A549 (cell line): ENCODE results near the gene HCCS. TPM values are rescaled to one million over a fixed set of nuclear protein-coding genes. Genes with fewer than 3 reads are reported as not detected.

Source experiments
- ATAC-seq, 2 experiments: fragments of 200-7000 bp in 1 of 2; fragments of >200 bp in 1 of 2; cut with Nextera tagmentation in 1 of 2; cut with Tn5 transposase in 1 of 2; 3 replicates each; pipeline versions ENCODE4 v1.8.0 to v1.9.1; 2018 to 2020; ENCODE audit warnings: mild to moderate bottlenecking in 1 of 2, moderate library complexity in 1 of 2
- CTCF ChIA-PET: fragments of 300-600 bp; sonication (Branson Sonifier 250); formaldehyde crosslinking; extraction: SDS; loops from one replicate; lab custom pipeline; 2021; ENCODE audit warnings: antibody characterized with exemption, inconsistent platforms; lab: Yijun Ruan, JAX
- POLR2A ChIA-PET: fragments of 350-600 bp; formaldehyde crosslinking; extraction: SDS; loops from one replicate; lab custom pipeline; 2021; ENCODE audit warnings: antibody characterized with exemption, inconsistent platforms; lab: Yijun Ruan, JAX
- DNase-seq, 2 experiments: peaks; one replicate each; pipeline versions ENCODE4 v3.0.0 to v3.0.0-alpha.2; 2011 to 2016; ENCODE audit warnings: low read depth in 1 of 2, low spot score in 1 of 2
- FAIRE-seq: peaks from 2 replicates; lab custom pipeline; 2011; peaks lifted over from hg19 to GRCh38; lab: Jason Lieb, UNC
- H3K27ac ChIP-seq, 2 experiments: fragments of >200 bp; sonication (Bioruptor Twin); formaldehyde crosslinking; 3 replicates each; pipeline ENCODE4 v1.5.1; 2016 to 2017
- H3K4me1 ChIP-seq: fragments of >200 bp; sonication (Bioruptor Twin); formaldehyde crosslinking; 3 replicates; pipeline ENCODE4 v1.6.1; 2016
- H3K4me2 ChIP-seq: fragments of >200 bp; sonication (Bioruptor Twin); formaldehyde crosslinking; 3 replicates; pipeline ENCODE4 v1.6.1; 2016
- H3K4me3 ChIP-seq: fragments of >200 bp; sonication (Bioruptor Twin); formaldehyde crosslinking; 3 replicates; pipeline ENCODE4 v1.5.1; 2016
- H3K9me3 ChIP-seq: fragments of >200 bp; sonication (Bioruptor Twin); formaldehyde crosslinking; 3 replicates; pipeline ENCODE4 v1.6.1; 2016
- CEBPB ChIP-seq, 2 experiments: fragments of >200 bp in 1 of 2; sonication (Bioruptor Twin) in 1 of 2; formaldehyde crosslinking in 1 of 2; IDR thresholded peaks; 2 replicates each; pipeline ENCODE4 v1.6.1; 2012 to 2016
- CHD2 ChIP-seq: fragments of 150-350 bp; IDR thresholded peaks from 2 replicates; pipeline ENCODE4 v1.6.1; 2014; ENCODE audit warnings: low read length; ENCODE audit not compliant: partially characterized antibody
- EHF ChIP-seq: fragments of 250-450 bp; sonication (Bioruptor Pico); IDR thresholded peaks from 2 replicates; pipeline ENCODE4 v1.5.0; 2020; ENCODE audit warnings: mild to moderate bottlenecking
- EP300 ChIP-seq, 2 experiments: fragments of >200 bp; sonication (Bioruptor Twin); formaldehyde crosslinking; IDR thresholded peaks; 2 replicates in 1 of 2; 3 replicates in 1 of 2; pipeline ENCODE4 v1.6.1; 2016 to 2017
- ESRRA ChIP-seq: fragments of 150-350 bp; IDR thresholded peaks from 2 replicates; pipeline ENCODE4 v1.6.1; 2014; ENCODE audit warnings: mild to moderate bottlenecking, low read length, borderline replicate concordance
- FOSB ChIP-seq: fragments of 250-450 bp; sonication (Bioruptor Pico); IDR thresholded peaks from 2 replicates; pipeline ENCODE4 v1.5.0; 2020; ENCODE audit warnings: mild to moderate bottlenecking, moderate library complexity
- FOSL2 ChIP-seq, 2 experiments: fragments of 450-650 bp in 1 of 2; fragments of >200 bp in 1 of 2; sonication (Bioruptor Twin) in 1 of 2; formaldehyde crosslinking; IDR thresholded peaks; 2 replicates each; pipeline versions ENCODE4 v1.5.0 to v1.6.1; 2016 to 2020; ENCODE audit warnings: mild to moderate bottlenecking in 1 of 2, moderate library complexity in 1 of 2
- HEYL ChIP-seq: fragments of 250-450 bp; sonication (Bioruptor Pico); IDR thresholded peaks from 2 replicates; pipeline ENCODE4 v1.8.0; 2021; ENCODE audit warnings: mild to moderate bottlenecking, moderate library complexity
- HOXA7 ChIP-seq: fragments of 250-450 bp; sonication (Bioruptor Pico); IDR thresholded peaks from 2 replicates; pipeline ENCODE4 v1.5.0; 2020; ENCODE audit warnings: mild to moderate bottlenecking, moderate library complexity
- HOXB13 ChIP-seq: fragments of 250-450 bp; sonication (Bioruptor Pico); IDR thresholded peaks from 2 replicates; pipeline ENCODE4 v1.5.0; 2020; ENCODE audit warnings: low read depth, mild to moderate bottlenecking, moderate library complexity
- HOXB5 ChIP-seq: fragments of 250-450 bp; sonication (Bioruptor Pico); IDR thresholded peaks from 2 replicates; pipeline ENCODE4 v1.5.0; 2020; ENCODE audit warnings: mild to moderate bottlenecking, moderate library complexity
- KDM1A ChIP-seq: fragments of 200-600 bp; sonication (generic); IDR thresholded peaks from 2 replicates; pipeline ENCODE4 v1.6.1; 2016; ENCODE audit warnings: low read depth, mild to moderate bottlenecking
- KDM5A ChIP-seq: fragments of 200-600 bp; sonication (generic); IDR thresholded peaks from 2 replicates; pipeline ENCODE4 v1.6.1; 2016; ENCODE audit warnings: antibody characterized with exemption, mild to moderate bottlenecking
- MAZ ChIP-seq: fragments of 150-350 bp; IDR thresholded peaks from 2 replicates; pipeline ENCODE4 v1.6.1; 2014; ENCODE audit warnings: antibody characterized with exemption, low read depth, low read length, borderline replicate concordance
- MYC ChIP-seq: IDR thresholded peaks from 2 replicates; pipeline ENCODE4 v1.6.1; 2012; ENCODE audit warnings: mild to moderate bottlenecking, inconsistent platforms, low read length, improper control_type of control experiment, borderline replicate concordance
- NFE2L2 ChIP-seq: fragments of 150-350 bp; conservative IDR thresholded peaks from 2 replicates; pipeline ENCODE4 v1.6.1; 2014; ENCODE audit warnings: low read length
- NPAS2 ChIP-seq: fragments of 250-450 bp; sonication (Bioruptor Pico); IDR thresholded peaks from 2 replicates; pipeline ENCODE4 v1.8.0; 2022; ENCODE audit warnings: mild to moderate bottlenecking, moderate library complexity, borderline replicate concordance
- PHF8 ChIP-seq: fragments of 200-600 bp; sonication (generic); IDR thresholded peaks from 2 replicates; pipeline ENCODE4 v1.6.1; 2016; ENCODE audit warnings: low read depth, mild to moderate bottlenecking, antibody characterized with exemption, moderate library complexity, borderline replicate concordance
- POLR2A ChIP-seq: IDR thresholded peaks from 2 replicates; pipeline ENCODE4 v1.6.1; 2012; ENCODE audit warnings: mild to moderate bottlenecking, low read length
- RARB ChIP-seq: fragments of 250-450 bp; sonication (Bioruptor Pico); IDR thresholded peaks from 2 replicates; pipeline ENCODE4 v1.8.0; 2021; ENCODE audit warnings: mild to moderate bottlenecking, moderate library complexity
- RCOR1 ChIP-seq: fragments of 150-350 bp; IDR thresholded peaks from 2 replicates; pipeline ENCODE4 v1.6.1; 2014; ENCODE audit warnings: antibody characterized with exemption, low read length, low read depth
- SREBF2 ChIP-seq: fragments of 450-650 bp; IDR thresholded peaks from 2 replicates; pipeline ENCODE4 v1.6.1; 2014; ENCODE audit warnings: mild to moderate bottlenecking, moderate library complexity
- TFCP2L1 ChIP-seq: fragments of 250-450 bp; sonication (Bioruptor Pico); IDR thresholded peaks from 2 replicates; pipeline ENCODE4 v1.5.0; 2021; ENCODE audit warnings: mild to moderate bottlenecking
- ZFP36 ChIP-seq: fragments of 450-650 bp; IDR thresholded peaks from 2 replicates; pipeline ENCODE4 v1.6.1; 2014; ENCODE audit warnings: borderline replicate concordance; ENCODE audit not compliant: partially characterized antibody
- WGBS: methylation state at CpG from one replicate; pipeline ENCODE4 v1.1.6; 2017; ENCODE audit errors: missing lambda C conversion rate; 5-methylcytosine and 5-hydroxymethylcytosine counted together
- polyA plus RNA-seq, 4 experiments: library from polyadenylated mRNA; depleted of rRNA in 3 of 4; stranded (reverse); fragments of >200 nt; fragmentation: RNase III in 1 of 4; extraction: RNeasy Plus Mini Kit Qiagen cat#74134 plus additional on column Dnase treatment in 1 of 4; gene quantifications; 2 replicates in 3 of 4; 3 replicates in 1 of 4; pipeline ENCODE4 v1.2.3, GENCODE V29; 2011 to 2017
- TF ChIP-seq, protein P1 (sequence below): fragments of >200 bp; sonication (Bioruptor Twin); formaldehyde crosslinking; IDR thresholded peaks from 2 replicates; pipeline ENCODE4 v1.6.1; 2016
- TF ChIP-seq, protein P2 (sequence below): IDR thresholded peaks from 2 replicates; pipeline ENCODE4 v1.6.1; 2012; ENCODE audit warnings: low read depth, borderline replicate concordance
- TF ChIP-seq, protein P3 (sequence below): fragments of 250-450 bp; sonication (Bioruptor Pico); IDR thresholded peaks from 2 replicates; pipeline ENCODE4 v1.5.0; 2020; ENCODE audit warnings: low read depth, mild to moderate bottlenecking, moderate library complexity
- TF ChIP-seq, protein P4 (sequence below): fragments of 250-450 bp; sonication (Bioruptor Pico); IDR thresholded peaks from 2 replicates; pipeline ENCODE4 v1.5.0; 2021; ENCODE audit warnings: mild to moderate bottlenecking, moderate library complexity, borderline replicate concordance
- TF ChIP-seq, protein P5 (sequence below): IDR thresholded peaks from 2 replicates; pipeline ENCODE4 v1.6.1; 2012
- TF ChIP-seq, protein P6 (sequence below): fragments of 150-350 bp; IDR thresholded peaks from 2 replicates; pipeline ENCODE4 v1.6.1; 2014; ENCODE audit warnings: low read depth, mild to moderate bottlenecking, low read length

Gene HCCS
- polyA plus RNA-seq, 2 of the 4 experiments (the other 2 are of a cell fraction), result 46.6 to 61.2 TPM

DNA sequence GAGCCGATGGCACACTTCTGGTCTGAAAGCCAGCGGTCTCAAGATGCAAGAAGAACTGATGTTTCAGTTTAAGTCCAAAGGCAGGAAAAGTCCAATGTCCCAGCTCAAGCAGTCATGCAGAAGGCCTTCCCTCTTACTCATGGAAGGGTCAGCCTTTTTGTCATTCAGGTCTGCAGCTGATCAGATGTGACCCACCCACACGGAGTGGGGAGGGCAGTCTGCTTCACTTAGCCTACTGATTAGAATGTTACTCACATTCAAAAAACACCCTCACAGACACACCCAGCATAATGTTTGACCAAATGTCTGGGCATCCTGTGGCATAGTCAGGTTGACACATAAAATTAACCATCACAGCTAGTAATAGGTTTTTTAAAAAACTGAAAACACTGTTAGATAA lies 6.6 kb downstream of the HCCS start:
- CTCF ChIA-PET, result no interaction called here
- ATAC-seq, result no peak
- Histone ChIP-seq H3K4me3 (no peak overlapping the region), H3K4me2 (no peak overlapping the region), H3K9me3 (no peaks in the 10 kb centered on the region)
- TF ChIP-seq HOXB5 (CRISPR knock-in tag), result no peak
- TF ChIP-seq ZFP36, result no peak
- no peak for TF ChIP-seq EHF (CRISPR knock-in tag)
- TF ChIP-seq HOXA7, result no peak
- no peak for TF ChIP-seq SREBF2
- TF ChIP-seq KDM1A, result no peak
- TF ChIP-seq MAZ, result no peak
- TF ChIP-seq RCOR1, result no peak
- TF ChIP-seq NFE2L2, result no peak
- no peak for TF ChIP-seq NPAS2 (CRISPR knock-in tag)
- no peak for TF ChIP-seq CHD2
- TF ChIP-seq RARB (CRISPR knock-in tag), result no peak
- no peak for TF ChIP-seq MYC
- TF ChIP-seq, protein P1, sequence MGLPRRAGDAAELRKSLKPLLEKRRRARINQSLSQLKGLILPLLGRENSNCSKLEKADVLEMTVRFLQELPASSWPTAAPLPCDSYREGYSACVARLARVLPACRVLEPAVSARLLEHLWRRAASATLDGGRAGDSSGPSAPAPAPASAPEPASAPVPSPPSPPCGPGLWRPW, result no peak
- TF ChIP-seq PHF8, result no peak
- TF ChIP-seq, protein P2, sequence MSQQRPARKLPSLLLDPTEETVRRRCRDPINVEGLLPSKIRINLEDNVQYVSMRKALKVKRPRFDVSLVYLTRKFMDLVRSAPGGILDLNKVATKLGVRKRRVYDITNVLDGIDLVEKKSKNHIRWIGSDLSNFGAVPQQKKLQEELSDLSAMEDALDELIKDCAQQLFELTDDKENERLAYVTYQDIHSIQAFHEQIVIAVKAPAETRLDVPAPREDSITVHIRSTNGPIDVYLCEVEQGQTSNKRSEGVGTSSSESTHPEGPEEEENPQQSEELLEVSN, result no peak
- TF ChIP-seq, protein P3, sequence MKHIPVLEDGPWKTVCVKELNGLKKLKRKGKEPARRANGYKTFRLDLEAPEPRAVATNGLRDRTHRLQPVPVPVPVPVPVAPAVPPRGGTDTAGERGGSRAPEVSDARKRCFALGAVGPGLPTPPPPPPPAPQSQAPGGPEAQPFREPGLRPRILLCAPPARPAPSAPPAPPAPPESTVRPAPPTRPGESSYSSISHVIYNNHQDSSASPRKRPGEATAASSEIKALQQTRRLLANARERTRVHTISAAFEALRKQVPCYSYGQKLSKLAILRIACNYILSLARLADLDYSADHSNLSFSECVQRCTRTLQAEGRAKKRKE (CRISPR knock-in tag), result no peak
- TF ChIP-seq, all 56 proteins: peak for 0
- Histone ChIP-seq H3K4me1 (peaks cover 4% of the 10 kb centered on the region; the same call in 1 of the 3 replicates), H3K27ac (no peak overlapping the region)
- POLR2A ChIA-PET, result no interaction called here
- FAIRE-seq, result no peak
- WGBS, result 82% methylated on average over 3 of the region's 3 CpGs
- DNase-seq, result no peak

DNA sequence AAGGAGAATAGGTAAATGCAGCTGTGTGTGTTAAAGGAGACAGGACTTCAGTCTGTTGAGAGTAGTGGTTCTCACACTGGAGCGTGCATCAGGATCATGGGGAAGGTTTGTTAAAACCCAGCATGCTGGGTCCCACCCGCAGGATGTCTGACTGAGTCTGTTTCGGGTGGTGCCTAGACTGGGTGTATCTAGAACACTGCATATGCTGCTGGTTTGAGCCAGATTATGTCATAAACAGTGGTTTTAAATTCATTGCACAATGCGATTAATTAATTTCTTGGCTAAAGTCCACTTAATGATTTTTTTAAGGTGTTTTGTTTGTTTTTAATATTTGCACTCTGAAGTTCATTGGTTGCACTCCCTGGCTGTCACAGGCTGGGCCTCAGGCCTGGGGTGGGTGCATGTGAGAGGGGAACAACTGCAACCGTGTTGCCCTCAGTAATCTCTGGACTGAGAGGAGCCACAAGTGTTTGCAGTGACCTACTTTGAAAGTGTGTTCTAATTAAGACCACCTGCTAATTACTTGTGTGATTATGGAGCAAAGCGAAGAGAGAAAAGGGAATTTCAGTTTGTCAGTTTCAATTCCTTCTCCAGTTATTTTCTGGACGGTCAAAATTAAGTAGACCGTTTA lies 8.3 kb downstream of the HCCS start:
- no peak overlapping the region for H3K4me2 ChIP-seq
- WGBS, result 88% methylated on average over 8 of the region's 8 CpGs
- H3K4me1 ChIP-seq, result no peaks in the 10 kb centered on the region
- TF ChIP-seq FOSL2 (IDR thresholded peaks at IDR 0.05), result no peak
- no peak for TF ChIP-seq FOSL2 (CRISPR knock-in tag; IDR thresholded peaks at IDR 0.05)
- no peak for TF ChIP-seq EP300 (IDR thresholded peaks at IDR 0.05)
- TF ChIP-seq, protein P2, result no peak
- TF ChIP-seq KDM5A, result no peak
- TF ChIP-seq, protein P4, sequence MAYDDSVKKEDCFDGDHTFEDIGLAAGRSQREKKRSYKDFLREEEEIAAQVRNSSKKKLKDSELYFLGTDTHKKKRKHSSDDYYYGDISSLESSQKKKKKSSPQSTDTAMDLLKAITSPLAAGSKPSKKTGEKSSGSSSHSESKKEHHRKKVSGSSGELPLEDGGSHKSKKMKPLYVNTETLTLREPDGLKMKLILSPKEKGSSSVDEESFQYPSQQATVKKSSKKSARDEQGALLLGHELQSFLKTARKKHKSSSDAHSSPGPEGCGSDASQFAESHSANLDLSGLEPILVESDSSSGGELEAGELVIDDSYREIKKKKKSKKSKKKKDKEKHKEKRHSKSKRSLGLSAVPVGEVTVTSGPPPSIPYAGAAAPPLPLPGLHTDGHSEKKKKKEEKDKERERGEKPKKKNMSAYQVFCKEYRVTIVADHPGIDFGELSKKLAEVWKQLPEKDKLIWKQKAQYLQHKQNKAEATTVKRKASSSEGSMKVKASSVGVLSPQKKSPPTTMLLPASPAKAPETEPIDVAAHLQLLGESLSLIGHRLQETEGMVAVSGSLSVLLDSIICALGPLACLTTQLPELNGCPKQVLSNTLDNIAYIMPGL (CRISPR knock-in tag), result no peak
- no peak for TF ChIP-seq FOSB (CRISPR knock-in tag)
- no peak for TF ChIP-seq HOXB13
- TF ChIP-seq MAZ, result no peak
- TF ChIP-seq, protein P5, sequence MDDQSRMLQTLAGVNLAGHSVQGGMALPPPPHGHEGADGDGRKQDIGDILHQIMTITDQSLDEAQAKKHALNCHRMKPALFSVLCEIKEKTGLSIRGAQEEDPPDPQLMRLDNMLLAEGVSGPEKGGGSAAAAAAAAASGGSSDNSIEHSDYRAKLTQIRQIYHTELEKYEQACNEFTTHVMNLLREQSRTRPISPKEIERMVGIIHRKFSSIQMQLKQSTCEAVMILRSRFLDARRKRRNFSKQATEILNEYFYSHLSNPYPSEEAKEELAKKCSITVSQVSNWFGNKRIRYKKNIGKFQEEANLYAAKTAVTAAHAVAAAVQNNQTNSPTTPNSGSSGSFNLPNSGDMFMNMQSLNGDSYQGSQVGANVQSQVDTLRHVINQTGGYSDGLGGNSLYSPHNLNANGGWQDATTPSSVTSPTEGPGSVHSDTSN, result no peak
- TF ChIP-seq, protein P6, sequence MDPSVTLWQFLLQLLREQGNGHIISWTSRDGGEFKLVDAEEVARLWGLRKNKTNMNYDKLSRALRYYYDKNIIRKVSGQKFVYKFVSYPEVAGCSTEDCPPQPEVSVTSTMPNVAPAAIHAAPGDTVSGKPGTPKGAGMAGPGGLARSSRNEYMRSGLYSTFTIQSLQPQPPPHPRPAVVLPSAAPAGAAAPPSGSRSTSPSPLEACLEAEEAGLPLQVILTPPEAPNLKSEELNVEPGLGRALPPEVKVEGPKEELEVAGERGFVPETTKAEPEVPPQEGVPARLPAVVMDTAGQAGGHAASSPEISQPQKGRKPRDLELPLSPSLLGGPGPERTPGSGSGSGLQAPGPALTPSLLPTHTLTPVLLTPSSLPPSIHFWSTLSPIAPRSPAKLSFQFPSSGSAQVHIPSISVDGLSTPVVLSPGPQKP, result no peak
- TF ChIP-seq POLR2A, result no peak
- no peak for TF ChIP-seq ZFP36
- no peak for TF ChIP-seq ESRRA
- no peak for TF ChIP-seq CEBPB (IDR thresholded peaks at IDR 0.05)
- TF ChIP-seq HEYL, result no peak
- no peak for TF ChIP-seq RCOR1
- no peak for TF ChIP-seq TFCP2L1 (CRISPR knock-in tag)
- TF ChIP-seq HOXA7, result no peak
- ChIA-PET POLR2A (no interaction called here), CTCF (interaction anchor here (0.6 to 1.1 kb wide), 3 partner anchors 17 to 930 kb away, joined by 3 to 5 read pairs (median 3); no protein-coding TSS in a partner anchor)
- no peaks in the 10 kb centered on the region for H3K9me3 ChIP-seq
- DNase-seq (no peak), FAIRE-seq (no peak), ATAC-seq (no peak)
- no peak overlapping the region for H3K27ac ChIP-seq
- H3K4me3 ChIP-seq, result no peak overlapping the region
